ENCODE measurements around the gene RPS25.
"Not testable (repeated sequence)": the region's sequence is repeated elsewhere in the genome, so short reads cannot be mapped to it uniquely, and the experiment has no call there.

RPS25 gene

GRCh38 chr11:119018074-119018938 is at the start of gene RPS25, which contains the start of gene TRAPPC4:
Gene RPS25 (minus strand): TSS chr11:119018343. CDS start chr11:119018284, 59 bp downstream.
Gene TRAPPC4 (plus strand): TSS chr11:119018766. CDS start chr11:119018796, 30 bp downstream.
- H3K9ac ChIP-seq (ENCODE audit: low read depth, low read length) = peak within 1 kb of the TSS; percentile 97
- H3K4me1 ChIP-seq (ENCODE audit: insufficient read depth, low read length) = peaks cover 2% of the 10 kb centered on the region; the same call in 1 of the 2 replicates
- peaks cover 35% of the 10 kb centered on the region for H3K36me3 ChIP-seq (ENCODE audit: insufficient read depth, low read length)
- H3K9me3 ChIP-seq (ENCODE audit: control insufficient read depth, insufficient read depth, low read length) = no peaks in the 10 kb centered on the region

- Histone ChIP-seq H3K4me1 (ENCODE audit: insufficient read depth, low read length) (no peaks in the 10 kb centered on the region), H3K9me3 (ENCODE audit: control insufficient read depth, insufficient read depth, low read length) (no peaks in the 10 kb centered on the region), H3K36me3 (ENCODE audit: insufficient read depth, low read length) (no peaks in the 10 kb centered on the region), H3K9ac (ENCODE audit: low read depth, low read length) (peak within 1 kb of the TSS; percentile 82)
Observed at GRCh38 chr11:119067371-119068222, 49.5 kb upstream of the RPS25 start, which contains the start of gene VPS11. Gene VPS11 (plus strand): TSS chr11:119067818. CDS start chr11:119067824, 6 bp downstream.

- H3K36me3 ChIP-seq (ENCODE audit: insufficient read depth, low read length) = no peaks in the 10 kb centered on the region
- H3K9me3 ChIP-seq (ENCODE audit: control insufficient read depth, insufficient read depth, low read length) = no peaks in the 10 kb centered on the region
- H3K9ac ChIP-seq (ENCODE audit: low read depth, low read length) = no peak overlapping the region
- H3K4me1 ChIP-seq (ENCODE audit: insufficient read depth, low read length) = no peaks in the 10 kb centered on the region
Observed at GRCh38 chr11:119065369-119065768, 47.2 kb upstream of the RPS25 start.

GRCh38 chr11:119062779-119063178 is 44.6 kb upstream of the RPS25 start:
- Histone ChIP-seq H3K4me1 (ENCODE audit: insufficient read depth, low read length) (no peaks in the 10 kb centered on the region), H3K36me3 (ENCODE audit: insufficient read depth, low read length) (no peaks in the 10 kb centered on the region), H3K9ac (ENCODE audit: low read depth, low read length) (no peak overlapping the region), H3K9me3 (ENCODE audit: control insufficient read depth, insufficient read depth, low read length) (no peaks in the 10 kb centered on the region)

GRCh38 chr11:119061256-119061655 is 43.1 kb upstream of the RPS25 start:
- Histone ChIP-seq H3K9me3 (ENCODE audit: control insufficient read depth, insufficient read depth, low read length) (no peaks in the 10 kb centered on the region), H3K9ac (ENCODE audit: low read depth, low read length) (no peak overlapping the region), H3K36me3 (ENCODE audit: insufficient read depth, low read length) (no peaks in the 10 kb centered on the region)

GRCh38 chr11:119059128-119059527 is 41.0 kb upstream of the RPS25 start:
- not testable (repeated sequence) for H3K4me1 ChIP-seq (ENCODE audit: insufficient read depth, low read length); H3K36me3 ChIP-seq (ENCODE audit: insufficient read depth, low read length); H3K9me3 ChIP-seq (ENCODE audit: control insufficient read depth, insufficient read depth, low read length); H3K9ac ChIP-seq (ENCODE audit: low read depth, low read length)

More at GRCh38 chr11:119061256-119061655, 43.1 kb upstream of the RPS25 start:
- H3K4me1 ChIP-seq (ENCODE audit: insufficient read depth, low read length) = no peaks in the 10 kb centered on the region

- Histone ChIP-seq H3K9ac (ENCODE audit: low read depth, low read length) (peak within 1 kb of the TSS; percentile 96), H3K4me1 (ENCODE audit: insufficient read depth, low read length) (peaks cover 4% of the 10 kb centered on the region; the same call in 1 of the 2 replicates), H3K9me3 (ENCODE audit: control insufficient read depth, insufficient read depth, low read length) (no peaks in the 10 kb centered on the region), H3K36me3 (ENCODE audit: insufficient read depth, low read length) (peaks cover 16% of the 10 kb centered on the region)
Observed at GRCh38 chr11:119057000-119057769, 39.0 kb upstream of the RPS25 start, which contains the start of gene HYOU1. Gene HYOU1 (minus strand): TSS chr11:119057205. CDS start chr11:119056160, 1,045 bp downstream.

GRCh38 chr11:119056421-119056999 is 38.4 kb upstream of the RPS25 start:
- H3K36me3 ChIP-seq (ENCODE audit: insufficient read depth, low read length) = peaks cover 16% of the 10 kb centered on the region
- H3K4me1 ChIP-seq (ENCODE audit: insufficient read depth, low read length) = peaks cover 4% of the 10 kb centered on the region; the same call in 1 of the 2 replicates
- peak overlapping the region; percentile 96 for H3K9ac ChIP-seq (ENCODE audit: low read depth, low read length)
- H3K9me3 ChIP-seq (ENCODE audit: control insufficient read depth, insufficient read depth, low read length) = no peaks in the 10 kb centered on the region

- Histone ChIP-seq H3K36me3 (ENCODE audit: insufficient read depth, low read length) (peaks cover 19% of the 10 kb centered on the region), H3K9ac (ENCODE audit: low read depth, low read length) (peak overlapping the region; percentile 96; the same call in 1 of the 2 replicates), H3K4me1 (ENCODE audit: insufficient read depth, low read length) (peaks cover 4% of the 10 kb centered on the region; the same call in 1 of the 2 replicates), H3K9me3 (ENCODE audit: control insufficient read depth, insufficient read depth, low read length) (no peaks in the 10 kb centered on the region)
Observed at GRCh38 chr11:119055901-119056300, 37.8 kb upstream of the RPS25 start.

GRCh38 chr11:119054418-119054817 is 36.3 kb upstream of the RPS25 start:
- Histone ChIP-seq H3K4me1 (ENCODE audit: insufficient read depth, low read length) (peaks cover 4% of the 10 kb centered on the region; the same call in 1 of the 2 replicates), H3K36me3 (ENCODE audit: insufficient read depth, low read length) (peaks cover 32% of the 10 kb centered on the region), H3K9ac (ENCODE audit: low read depth, low read length) (no peak overlapping the region), H3K9me3 (ENCODE audit: control insufficient read depth, insufficient read depth, low read length) (no peaks in the 10 kb centered on the region)

GRCh38 chr11:119052163-119052814 is 34.1 kb upstream of the RPS25 start:
- Histone ChIP-seq H3K9me3 (ENCODE audit: control insufficient read depth, insufficient read depth, low read length) (no peaks in the 10 kb centered on the region), H3K36me3 (ENCODE audit: insufficient read depth, low read length) (peaks cover 50% of the 10 kb centered on the region), H3K9ac (ENCODE audit: low read depth, low read length) (no peak overlapping the region), H3K4me1 (ENCODE audit: insufficient read depth, low read length) (peaks cover 4% of the 10 kb centered on the region; the same call in 1 of the 2 replicates)

GRCh38 chr11:119051440-119052162 is 33.5 kb upstream of the RPS25 start:
- Histone ChIP-seq H3K9ac (ENCODE audit: low read depth, low read length) (no peak overlapping the region), H3K36me3 (ENCODE audit: insufficient read depth, low read length) (peaks cover 52% of the 10 kb centered on the region), H3K9me3 (ENCODE audit: control insufficient read depth, insufficient read depth, low read length) (no peaks in the 10 kb centered on the region), H3K4me1 (ENCODE audit: insufficient read depth, low read length) (peaks cover 4% of the 10 kb centered on the region; the same call in 1 of the 2 replicates)

All from ES-I3 (cell line).